Panc1 (cell line): Measurements from ENCODE around the gene ADAM12. TPM values are rescaled to one million over a fixed set of nuclear protein-coding genes. Genes with fewer than 3 reads are reported as not detected.

Experiments used
- ATAC-seq: fragments of 200-7000 bp; cut with Tn5 transposase; 2 replicates; pipeline ENCODE4 v1.9.1; 2020; ENCODE audit warnings: mild to moderate bottlenecking, moderate library complexity
- BruUV-seq: library from RNA; stranded (reverse); fragments of 400-500 nt; replicated peaks from 2 replicates; lab custom pipeline; 2021; lab: Mats Ljungman, UMichigan
- CTCF ChIA-PET: fragments of 300-600 bp; sonication (Branson Sonifier 250); formaldehyde crosslinking; loops from one replicate; lab custom pipeline; 2022; ENCODE audit warnings: antibody characterized with exemption; lab: Charles Lee
- POLR2A ChIA-PET: fragments of 300-600 bp; sonication (Branson Sonifier 250); formaldehyde crosslinking; loops from one replicate; lab custom pipeline; 2022; ENCODE audit warnings: antibody characterized with exemption; lab: Charles Lee
- DNase-seq: peaks from one replicate; pipeline ENCODE4 v3.0.0-alpha.2; 2010; ENCODE audit warnings: low read depth, low spot score
- H3K27ac ChIP-seq: 2 replicates; pipeline ENCODE4 v1.5.1; 2011; ENCODE audit warnings: mild to moderate bottlenecking, low read length, inconsistent platforms
- H3K27me3 ChIP-seq: fragments of 200-500 bp; sonication (Bioruptor generic); 2 replicates; pipeline ENCODE4 v1.6.0; 2014; ENCODE audit warnings: low read length, inconsistent platforms; ENCODE audit not compliant: control insufficient read depth, insufficient read depth
- H3K36me3 ChIP-seq: fragments of 200-500 bp; sonication (Bioruptor generic); 2 replicates; pipeline ENCODE4 v1.5.1; 2014; ENCODE audit warnings: inconsistent platforms, mild to moderate bottlenecking, low read length, moderate library complexity; ENCODE audit not compliant: control insufficient read depth, insufficient read depth
- H3K4me1 ChIP-seq: 2 replicates; pipeline ENCODE4 v1.5.1; 2011; ENCODE audit warnings: inconsistent platforms, mild to moderate bottlenecking, low read length, moderate library complexity; ENCODE audit not compliant: control insufficient read depth, insufficient read depth
- H3K4me3 ChIP-seq, 2 experiments: 2 replicates each; pipeline ENCODE4 v1.5.1; 2011 to 2012; ENCODE audit warnings: low read depth in 2 of 2, low read length in 2 of 2, mild to moderate bottlenecking in 2 of 2, inconsistent platforms in 1 of 2, moderate library complexity in 1 of 2
- H3K9me3 ChIP-seq: fragments of 200-500 bp; sonication (Bioruptor generic); 2 replicates; pipeline ENCODE4 v1.5.1; 2014; ENCODE audit warnings: low read depth, mild to moderate bottlenecking, inconsistent platforms, low read length, moderate library complexity; ENCODE audit not compliant: control insufficient read depth, insufficient read depth
- CTCF ChIP-seq: fragments of 450-650 bp; IDR thresholded peaks from 2 replicates; pipeline ENCODE4 v1.5.1; 2017; ENCODE audit warnings: mild to moderate bottlenecking
- POLR2AphosphoS5 ChIP-seq: IDR thresholded peaks from 2 replicates; pipeline ENCODE4 v1.6.1; 2012; ENCODE audit warnings: mild to moderate bottlenecking, low read depth, low read length, moderate library complexity
- SIN3A ChIP-seq: IDR thresholded peaks from 2 replicates; pipeline ENCODE4 v1.6.1; 2012; ENCODE audit warnings: low read depth, mild to moderate bottlenecking, low read length, moderate library complexity, borderline replicate concordance; ENCODE audit not compliant: insufficient read depth
- TCF7L2 ChIP-seq: IDR thresholded peaks from 2 replicates; pipeline ENCODE4 v1.6.1; 2011; ENCODE audit warnings: mild to moderate bottlenecking, low read depth, low read length, inconsistent platforms
- in situ Hi-C: cut with HindIII; loops from 2 replicates; pipeline ENCODE4 v1.10.0; 2016; ENCODE audit warnings: low sequenced_read_pairs, low pct_unique_long_range_greater_than_20kb
- intact Hi-C: fragments of 100-400 bp; cut with micrococcal nuclease; formaldehyde crosslinking; loops from one replicate; pipeline ENCODE4 v1.10.0; 2022; ENCODE audit not compliant: unreplicated experiment
- total RNA-seq: library from RNA; stranded (reverse); gene quantifications from one replicate; pipeline ENCODE4 v1.2.1, GENCODE V29; 2021; ENCODE audit not compliant: unreplicated experiment
- TF ChIP-seq, protein P1 (sequence below), 2 experiments: IDR thresholded peaks; 2 replicates each; pipeline ENCODE4 v1.6.1; 2011 to 2012; ENCODE audit warnings: low read depth in 2 of 2, control low read depth in 1 of 2, low read length in 1 of 2, mild to moderate bottlenecking in 1 of 2, moderate library complexity in 1 of 2; ENCODE audit not compliant: insufficient read depth in 1 of 2

ADAM12 gene
- total RNA-seq, 1 experiment from 2014 or later: 0.10 TPM

DNA sequence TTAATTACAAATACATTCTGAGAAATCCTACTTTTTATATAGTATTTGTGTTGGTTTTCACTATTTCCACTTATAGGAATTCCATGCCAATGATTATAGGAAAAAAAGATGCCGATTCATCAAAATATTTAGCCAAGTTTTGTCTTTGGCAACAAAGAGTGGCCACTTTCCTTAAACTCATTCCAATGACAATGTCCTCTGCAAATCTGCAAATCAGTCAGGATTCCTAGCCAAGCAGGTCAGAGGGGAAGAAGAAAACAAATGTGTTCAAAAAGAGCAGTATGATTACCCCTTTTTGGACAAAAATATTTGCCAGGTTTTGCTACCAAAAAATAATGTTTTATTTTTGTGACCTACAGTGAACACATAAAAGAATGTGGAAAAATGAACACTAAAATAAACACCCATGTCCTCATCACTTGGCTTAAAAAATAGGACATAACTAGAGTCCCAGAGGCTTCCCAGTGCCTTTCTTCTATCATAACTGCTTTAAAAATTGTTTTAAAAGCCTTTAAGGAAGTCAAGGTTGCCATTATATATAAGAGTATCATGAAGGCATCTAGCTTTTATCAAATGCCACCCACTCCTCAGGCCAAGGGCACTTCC, 125.9 kb downstream of the ADAM12 start:
- POLR2A ChIA-PET: no interaction called here
- in situ Hi-C loops: no loop called here
- TF ChIP-seq, protein P1, sequence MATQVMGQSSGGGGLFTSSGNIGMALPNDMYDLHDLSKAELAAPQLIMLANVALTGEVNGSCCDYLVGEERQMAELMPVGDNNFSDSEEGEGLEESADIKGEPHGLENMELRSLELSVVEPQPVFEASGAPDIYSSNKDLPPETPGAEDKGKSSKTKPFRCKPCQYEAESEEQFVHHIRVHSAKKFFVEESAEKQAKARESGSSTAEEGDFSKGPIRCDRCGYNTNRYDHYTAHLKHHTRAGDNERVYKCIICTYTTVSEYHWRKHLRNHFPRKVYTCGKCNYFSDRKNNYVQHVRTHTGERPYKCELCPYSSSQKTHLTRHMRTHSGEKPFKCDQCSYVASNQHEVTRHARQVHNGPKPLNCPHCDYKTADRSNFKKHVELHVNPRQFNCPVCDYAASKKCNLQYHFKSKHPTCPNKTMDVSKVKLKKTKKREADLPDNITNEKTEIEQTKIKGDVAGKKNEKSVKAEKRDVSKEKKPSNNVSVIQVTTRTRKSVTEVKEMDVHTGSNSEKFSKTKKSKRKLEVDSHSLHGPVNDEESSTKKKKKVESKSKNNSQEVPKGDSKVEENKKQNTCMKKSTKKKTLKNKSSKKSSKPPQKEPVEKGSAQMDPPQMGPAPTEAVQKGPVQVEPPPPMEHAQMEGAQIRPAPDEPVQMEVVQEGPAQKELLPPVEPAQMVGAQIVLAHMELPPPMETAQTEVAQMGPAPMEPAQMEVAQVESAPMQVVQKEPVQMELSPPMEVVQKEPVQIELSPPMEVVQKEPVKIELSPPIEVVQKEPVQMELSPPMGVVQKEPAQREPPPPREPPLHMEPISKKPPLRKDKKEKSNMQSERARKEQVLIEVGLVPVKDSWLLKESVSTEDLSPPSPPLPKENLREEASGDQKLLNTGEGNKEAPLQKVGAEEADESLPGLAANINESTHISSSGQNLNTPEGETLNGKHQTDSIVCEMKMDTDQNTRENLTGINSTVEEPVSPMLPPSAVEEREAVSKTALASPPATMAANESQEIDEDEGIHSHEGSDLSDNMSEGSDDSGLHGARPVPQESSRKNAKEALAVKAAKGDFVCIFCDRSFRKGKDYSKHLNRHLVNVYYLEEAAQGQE (IDR thresholded peaks at IDR 0.05; ENCODE audit: insufficient read depth in 1 of 2, low read depth in 2 of 2, low read length in 1 of 2): no peak
- TF ChIP-seq POLR2AphosphoS5 (no peak), TCF7L2 (no peak), SIN3A (no peak), CTCF (no peak)
- intact Hi-C loops: no loop called here
- H3K9me3 ChIP-seq: no peaks in the 10 kb centered on the region
- H3K27ac ChIP-seq: no peak overlapping the region
- H3K4me3 ChIP-seq: no peak overlapping the region
- BruUV-seq: no TSS peak
- CTCF ChIA-PET: no interaction called here
- ATAC-seq: no peak
- H3K36me3 ChIP-seq: no peaks in the 10 kb centered on the region
- DNase-seq: no peak
- H3K4me1 ChIP-seq: no peaks in the 10 kb centered on the region
- H3K27me3 ChIP-seq: no peaks in the 10 kb centered on the region

- intact Hi-C loops (no loop called here), in situ Hi-C loops (no loop called here)
- TF ChIP-seq TCF7L2 (no peak), CTCF (no peak), SIN3A (no peak)
- TF ChIP-seq, protein P1 (IDR thresholded peaks at IDR 0.05; ENCODE audit: insufficient read depth in 1 of 2, low read depth in 2 of 2, low read length in 1 of 2): no peak
- no peaks in the 10 kb centered on the region for H3K36me3 ChIP-seq
- no peak for DNase-seq
- H3K27ac ChIP-seq: no peak overlapping the region
- ChIA-PET POLR2A (no interaction called here), CTCF (no interaction called here)
- no peak overlapping the region for H3K4me3 ChIP-seq
- ATAC-seq: no peak
- H3K9me3 ChIP-seq: no peaks in the 10 kb centered on the region
- H3K4me1 ChIP-seq: no peaks in the 10 kb centered on the region
- BruUV-seq: no TSS peak
- no peaks in the 10 kb centered on the region for H3K27me3 ChIP-seq
Observed at GRCh38 chr10:126259760-126260479, 128.4 kb downstream of the ADAM12 start.
